CD4-positive, alpha-beta T cell treated with Interleukin-17A for 4 hours (primary cell): ENCODE data around the gene TOE1.
A peak's percentile ranks its signal among the peaks of the same experiment; 100 is the strongest.
"Not testable (repeated sequence)": the region's sequence is repeated elsewhere in the genome, so short reads cannot be mapped to it uniquely, and the experiment has no call there.

Source experiments
- DNase-seq: peaks from one replicate; pipeline ENCODE4 v3.0.0-alpha.2; 2020; ENCODE audit warnings: mixed read lengths

Gene TOE1

DNA sequence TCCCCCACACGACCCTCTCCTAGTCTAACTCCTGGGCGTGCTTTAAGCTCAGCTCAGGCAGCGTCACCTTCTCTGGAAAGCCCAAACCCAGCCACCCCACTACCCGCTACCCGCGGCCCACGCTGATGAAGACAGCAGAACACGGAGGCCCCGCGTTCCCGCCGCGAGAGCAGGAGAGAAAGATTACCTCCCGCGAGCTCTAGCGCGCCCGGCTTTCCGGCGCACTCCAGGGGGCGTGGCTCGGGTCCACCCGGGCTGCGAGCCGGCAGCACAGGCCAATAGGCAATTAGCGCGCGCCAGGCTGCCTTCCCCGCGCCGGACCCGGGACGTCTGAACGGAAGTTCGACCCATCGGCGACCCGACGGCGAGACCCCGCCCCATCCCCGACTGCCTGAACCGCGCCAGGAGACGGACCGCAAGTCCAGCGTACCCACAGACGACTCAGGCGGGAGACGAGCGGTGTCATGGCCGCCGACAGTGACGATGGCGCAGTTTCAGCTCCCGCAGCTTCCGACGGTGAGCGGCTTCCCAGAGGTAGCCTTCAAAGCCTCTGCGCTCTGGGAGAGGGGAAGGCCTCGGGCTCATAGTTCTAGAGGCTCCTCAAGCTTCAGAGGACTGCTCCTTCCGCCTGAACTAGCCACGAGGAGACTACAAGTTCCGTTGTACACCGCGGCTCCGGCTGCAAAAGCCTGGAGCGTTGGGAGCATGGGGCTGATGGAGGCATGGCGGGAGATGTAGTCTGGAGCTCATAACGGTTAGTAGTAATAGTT is at the start of gene TOE1, which contains the start of gene MUTYH:
TOE1 (plus strand) TSS at position 382 of the 770 bp plus-strand sequence; CDS start at position 465, 83 bp downstream.
MUTYH (minus strand) TSS at position 652 of the 770 bp plus-strand sequence. CDS start 5,935 bp downstream, outside the sequence.
- peak; percentile 93 for DNase-seq

DNA sequence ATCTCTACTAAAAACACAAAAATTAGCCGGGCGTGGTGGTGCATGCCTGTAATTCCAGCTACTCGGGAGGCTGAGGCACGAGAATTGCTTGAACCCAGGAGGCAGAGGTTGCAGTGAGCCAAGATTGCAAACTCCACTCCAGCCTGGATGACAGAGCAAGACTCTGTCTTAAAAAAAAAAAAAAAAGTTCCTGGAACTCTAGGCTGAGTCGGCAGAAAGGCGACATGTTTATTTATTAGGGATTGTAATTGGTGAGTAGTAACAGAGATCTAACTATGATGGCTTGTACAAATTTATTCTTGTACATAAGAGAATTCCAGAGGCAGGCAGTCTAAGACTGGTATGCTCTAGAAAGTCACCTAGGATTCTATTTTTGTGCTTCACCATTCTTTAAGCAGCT is 49.0 kb upstream of the TOE1 start:
- not testable (repeated sequence) for DNase-seq

DNA sequence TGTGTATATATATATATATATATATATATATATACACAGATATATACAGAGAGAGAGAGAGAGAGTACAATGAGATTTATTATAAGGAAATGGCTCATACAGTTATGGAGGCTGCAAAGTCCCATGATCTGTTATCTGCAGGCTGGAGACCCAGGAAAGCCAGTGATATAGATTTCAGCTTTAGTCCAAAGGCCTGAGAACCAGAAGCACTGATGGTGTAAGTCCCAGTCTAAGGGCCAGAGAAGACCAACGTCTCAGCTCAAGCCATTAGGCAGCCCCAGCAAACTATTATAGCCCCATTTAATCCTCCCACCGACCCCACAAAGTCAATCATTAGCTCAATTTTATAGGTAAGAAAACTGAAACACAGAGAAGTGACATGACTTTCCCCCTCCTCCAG is 48.3 kb upstream of the TOE1 start:
- no peak for DNase-seq

DNA sequence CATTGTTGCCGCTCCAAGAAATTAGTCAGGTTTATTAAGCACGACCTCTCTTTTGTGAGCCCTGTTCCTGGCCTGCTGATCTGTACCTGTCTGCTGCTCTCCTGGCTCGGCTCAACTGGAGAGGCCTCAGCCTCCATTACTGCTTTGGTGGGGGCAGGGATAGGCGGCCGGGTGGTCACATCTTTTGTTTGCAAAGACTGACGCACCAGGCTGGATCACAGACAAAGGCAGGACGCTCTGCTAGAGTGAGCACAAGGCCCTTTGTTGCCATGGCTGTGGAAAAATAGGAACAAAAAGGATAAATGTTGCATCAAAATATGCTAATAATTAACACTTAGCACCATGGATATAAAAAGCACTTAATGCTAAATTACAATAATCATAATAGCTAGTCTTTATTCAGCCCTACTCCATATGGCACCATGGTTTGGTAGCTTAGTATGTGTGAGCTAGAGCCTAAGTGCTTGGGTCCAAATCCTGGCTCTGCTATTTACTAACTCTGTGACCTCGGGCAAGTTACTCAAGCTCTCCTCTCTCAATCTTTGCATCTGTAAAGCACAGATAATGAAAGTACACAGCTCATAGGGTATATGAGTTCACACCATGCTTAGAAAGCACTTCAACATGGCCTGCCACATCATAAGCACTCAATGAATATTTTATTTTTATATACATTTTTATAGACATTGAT is 42.2 kb upstream of the TOE1 start:
- no peak for DNase-seq

DNA sequence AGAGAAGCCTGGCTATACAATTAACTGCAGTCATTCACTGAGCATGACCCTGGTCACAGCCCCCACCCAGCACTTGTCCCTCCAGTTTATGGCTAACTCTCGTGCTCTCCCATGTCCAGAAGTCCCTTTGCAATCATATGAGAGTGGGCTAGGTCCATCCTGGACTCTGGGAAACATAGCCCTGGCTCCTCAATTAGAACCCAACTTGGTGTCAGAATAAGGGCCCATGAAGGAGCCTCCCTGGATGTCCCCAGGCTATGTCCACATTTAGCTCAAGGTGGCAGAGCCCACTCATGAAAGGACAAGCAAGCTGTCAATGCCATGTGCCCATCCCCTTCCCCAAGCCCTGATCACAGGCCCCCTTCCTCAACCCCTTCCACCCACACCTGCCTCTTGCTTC is 40.7 kb upstream of the TOE1 start:
- DNase-seq: no peak

DNA sequence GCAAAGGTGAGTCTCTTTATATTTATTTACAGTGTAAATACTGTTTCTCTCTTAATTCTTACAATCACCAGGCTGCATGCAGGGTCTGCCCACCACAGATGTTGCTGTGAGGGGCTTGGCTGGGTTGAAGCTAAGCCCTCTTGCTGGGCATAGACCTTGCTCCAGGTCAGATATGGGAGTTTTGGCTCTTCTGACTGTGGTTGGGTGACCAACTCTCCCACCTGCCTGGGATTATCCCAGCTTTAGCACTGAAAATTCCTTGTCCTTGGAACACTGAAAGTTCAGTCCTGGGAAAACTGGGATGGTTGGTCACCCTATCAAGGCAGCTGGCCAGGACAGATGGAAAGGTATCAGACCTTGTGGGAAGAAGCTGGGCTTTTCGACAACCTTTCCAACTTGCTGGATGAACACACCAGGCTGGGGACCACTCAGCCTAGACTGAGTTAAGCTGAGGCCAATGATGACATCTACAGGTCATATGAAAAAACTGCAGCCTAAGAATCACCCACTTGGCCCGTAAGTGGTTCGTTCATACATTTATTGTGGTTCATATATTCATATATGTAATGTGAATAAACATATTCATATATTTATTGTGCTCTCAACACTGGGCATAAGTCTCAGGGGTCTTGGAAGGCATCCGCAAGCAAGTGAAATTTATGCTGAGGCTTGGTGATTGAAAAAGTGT is 39.8 kb upstream of the TOE1 start:
- DNase-seq: peak; percentile 51

DNA sequence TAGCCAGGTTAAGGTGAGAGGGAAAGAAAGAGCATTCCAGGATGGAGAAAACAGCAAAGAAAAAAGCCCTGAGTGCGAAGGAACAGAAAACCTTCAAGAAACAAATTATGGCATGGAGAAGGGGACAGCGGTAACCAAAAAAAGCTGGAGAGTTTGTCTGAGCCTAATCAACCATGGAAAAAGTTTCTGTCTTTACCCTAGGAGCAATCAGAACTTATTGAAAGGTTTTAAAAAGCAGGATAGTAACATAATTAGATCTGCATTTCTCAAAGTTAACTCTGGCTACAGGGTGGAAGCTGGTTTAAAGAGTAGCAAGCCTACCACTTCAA is 39.3 kb upstream of the TOE1 start:
- no peak for DNase-seq

DNA sequence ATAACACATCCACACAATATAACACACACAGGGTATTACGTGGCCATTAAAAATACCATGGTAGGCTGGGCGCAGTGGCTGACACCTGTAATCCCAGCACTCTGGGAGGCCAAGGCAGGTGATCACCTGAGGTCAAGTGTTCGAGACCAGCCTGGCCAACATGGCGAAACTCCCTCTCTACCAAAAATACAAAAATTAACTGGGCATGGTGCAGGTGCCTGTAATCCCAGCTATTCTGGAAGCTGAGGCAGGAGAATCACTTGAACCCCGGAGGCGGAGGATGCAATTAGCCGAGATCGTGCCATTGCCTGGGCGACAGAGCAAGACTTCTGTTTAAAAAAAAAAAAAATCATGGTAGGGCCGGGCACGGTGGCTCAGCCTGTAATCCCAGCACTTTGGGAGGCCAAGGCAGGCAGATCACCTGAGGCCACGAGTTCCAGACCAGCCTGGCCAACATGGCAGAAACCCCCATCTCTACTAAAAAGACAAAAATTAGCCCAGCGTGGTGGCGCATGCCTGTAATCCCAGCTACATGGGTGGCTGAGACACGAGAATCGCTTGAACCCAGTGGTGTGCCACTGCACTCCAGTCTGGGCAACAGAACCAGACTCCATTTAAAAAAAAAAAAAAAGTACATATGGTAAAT is 37.3 kb upstream of the TOE1 start:
- no peak for DNase-seq

DNA sequence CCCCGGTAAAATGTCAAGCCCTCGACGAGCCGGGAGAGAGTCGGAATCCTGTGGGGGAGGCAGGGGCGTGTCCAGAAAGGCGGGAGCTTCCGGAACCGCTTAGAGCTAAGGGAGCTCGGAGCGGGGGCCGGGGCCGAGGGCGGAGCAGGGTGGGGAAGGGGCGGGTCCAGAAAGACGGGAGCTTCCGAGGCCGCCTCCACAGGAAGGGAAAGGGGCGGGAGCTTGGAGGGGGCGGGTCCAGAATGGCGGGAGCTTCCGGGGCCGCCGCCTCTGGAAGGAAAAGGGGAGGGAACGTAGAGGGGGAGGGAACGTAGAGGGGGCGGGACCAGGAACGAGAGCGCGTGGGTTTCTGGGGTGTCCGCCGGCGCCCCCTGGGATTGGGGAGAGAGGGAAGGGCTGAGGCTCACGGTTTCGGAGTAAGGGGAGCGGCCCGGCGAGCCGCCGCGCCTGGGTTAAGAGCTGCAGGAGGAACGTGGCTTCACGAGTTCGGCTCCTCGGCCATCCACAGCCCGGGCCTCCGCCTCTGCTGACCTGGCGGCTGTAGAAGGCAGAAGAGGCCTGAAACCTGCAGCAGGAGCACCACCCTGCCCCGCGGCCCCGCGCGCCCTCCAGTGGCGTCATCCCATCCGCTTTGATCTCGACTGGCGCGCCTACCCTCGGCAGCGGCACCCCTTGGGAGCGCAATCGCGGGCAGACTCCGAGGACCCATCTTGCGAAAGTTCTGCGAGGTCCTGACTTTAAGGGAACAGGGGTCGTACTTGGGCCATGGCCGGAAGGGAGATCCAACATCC is 36.3 kb upstream of the TOE1 start:
- peak; percentile 100 for DNase-seq

DNA sequence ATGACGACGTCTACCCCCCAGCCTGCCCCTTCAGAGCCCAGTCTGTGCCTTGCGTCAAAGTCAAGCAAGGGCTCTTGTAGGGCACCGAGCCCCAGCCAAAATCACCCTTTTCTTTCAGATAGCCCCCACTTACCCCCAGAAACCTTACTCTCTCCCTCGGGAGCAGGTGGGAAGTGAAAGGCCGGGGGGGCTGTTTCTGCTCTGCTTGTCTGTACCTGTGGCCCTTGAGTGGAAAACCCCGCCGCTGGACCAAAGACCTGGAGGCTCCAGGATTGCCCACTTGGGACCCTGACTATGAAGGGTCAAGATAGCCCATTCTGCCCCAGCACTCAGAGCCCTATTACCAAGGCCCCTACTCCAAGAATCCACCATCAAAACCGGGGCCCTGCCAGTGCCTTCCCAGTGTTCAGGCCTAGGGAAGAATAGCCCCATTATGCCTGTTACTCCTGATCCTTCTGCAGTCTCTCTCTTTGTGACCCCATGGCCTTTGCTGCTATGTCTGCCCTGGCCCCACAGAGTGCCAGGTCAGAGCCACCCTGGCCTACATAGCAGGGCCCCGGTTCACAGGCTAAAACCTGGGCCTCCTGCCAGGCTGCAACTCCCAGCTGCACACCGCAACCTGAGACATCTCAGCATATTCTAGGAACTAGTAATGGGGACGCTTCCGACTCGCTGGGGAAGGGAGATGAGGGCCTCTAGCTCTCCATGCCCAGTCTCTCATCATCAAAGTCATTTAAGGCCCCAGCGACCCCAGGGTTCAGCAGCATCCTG is 35.5 kb upstream of the TOE1 start:
- DNase-seq: no peak

DNA sequence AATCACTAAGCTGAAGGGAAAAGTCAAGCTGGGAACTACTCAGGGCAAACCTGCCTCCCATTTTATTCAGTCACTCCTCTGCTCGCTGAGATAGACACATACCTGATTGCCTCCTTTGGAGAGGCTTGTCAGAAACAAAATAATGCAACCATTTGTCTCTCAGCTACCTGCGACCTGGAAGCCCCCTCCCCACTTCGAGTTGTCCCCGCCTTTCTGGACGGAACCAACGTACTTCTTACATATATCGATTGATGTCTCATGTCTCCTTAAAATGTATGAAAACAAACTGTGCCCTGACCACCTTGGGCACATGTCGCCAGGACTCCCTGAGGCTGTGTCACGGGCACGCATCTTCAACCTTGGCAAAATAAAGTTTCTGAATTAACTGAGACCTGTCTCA is 34.7 kb upstream of the TOE1 start:
- DNase-seq: no peak

DNA sequence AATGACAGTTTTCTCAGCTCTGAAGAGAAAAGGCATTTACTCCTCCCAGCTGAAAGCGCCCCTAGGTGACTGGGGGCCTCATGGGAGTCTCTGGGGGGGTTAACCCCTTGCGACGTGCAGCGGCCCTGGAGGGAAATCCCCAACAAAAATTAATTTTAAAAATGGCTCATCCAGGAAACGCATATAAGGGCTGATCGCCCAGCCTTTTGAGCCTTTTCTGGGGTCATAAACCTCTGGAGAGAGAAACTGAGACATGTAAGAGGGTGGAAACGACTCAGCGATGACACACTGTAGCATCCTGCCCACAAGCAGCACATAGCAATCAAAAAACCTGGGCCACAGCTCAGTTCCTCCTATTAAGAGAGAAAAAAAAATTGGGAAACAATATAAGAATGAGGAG is 33.7 kb upstream of the TOE1 start:
- no peak for DNase-seq

DNA sequence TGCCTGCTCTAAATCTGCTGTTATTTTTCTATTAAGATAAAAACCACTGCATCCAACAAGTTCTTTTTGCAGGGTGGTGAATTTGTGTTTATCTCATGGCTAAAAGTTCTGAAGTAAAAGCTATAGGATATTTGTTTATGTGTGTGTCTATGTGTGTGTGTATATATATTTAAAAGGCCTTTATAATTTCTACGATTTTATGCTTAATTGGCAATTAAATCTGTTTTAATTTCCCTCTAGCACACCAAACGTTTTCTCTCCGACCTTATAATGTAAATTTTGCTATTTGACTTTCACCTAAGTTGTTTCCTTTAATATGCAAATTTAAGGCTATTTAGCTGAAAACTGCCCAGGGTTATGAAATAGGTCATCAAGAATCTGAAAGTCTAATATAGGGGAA is 33.1 kb upstream of the TOE1 start:
- DNase-seq: no peak

DNA sequence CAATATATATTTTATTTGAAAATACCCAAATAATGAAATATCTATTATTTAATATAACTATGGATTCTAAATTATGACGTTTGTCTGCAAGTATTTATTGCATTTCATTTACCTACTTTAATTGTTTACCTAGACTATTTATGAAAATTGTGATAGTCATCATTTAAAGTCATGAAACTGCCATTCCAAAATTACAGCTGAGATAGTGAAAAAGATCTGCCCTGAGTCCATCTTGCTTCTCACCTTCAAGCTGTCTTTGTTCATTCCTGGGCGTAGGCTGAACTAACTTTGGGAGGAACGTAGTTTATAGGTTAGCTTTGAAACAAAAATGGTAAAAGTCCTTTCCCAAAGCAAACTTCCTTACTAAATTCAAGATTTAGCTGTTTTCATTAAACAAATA is 25.7 kb upstream of the TOE1 start:
- no peak for DNase-seq

DNA sequence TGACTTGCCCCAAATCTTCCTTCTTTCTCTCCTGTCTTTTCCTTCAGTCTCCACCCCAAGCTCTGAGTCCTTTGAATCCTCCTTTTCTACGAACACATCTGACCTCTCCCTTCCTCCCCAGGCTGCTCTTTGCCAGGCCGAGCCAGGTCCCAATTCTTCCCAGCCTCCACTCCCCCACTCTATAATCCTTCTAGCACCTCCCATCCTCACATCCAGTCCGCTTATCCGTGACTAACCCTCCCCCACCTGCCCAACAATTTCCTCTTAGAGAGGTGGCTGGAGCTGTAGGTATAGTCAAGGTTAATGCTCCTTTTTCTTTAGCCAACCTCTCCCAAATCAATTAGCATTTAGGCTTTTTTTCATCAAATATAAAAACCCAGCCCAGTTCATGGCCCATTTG is 22.8 kb upstream of the TOE1 start:
- DNase-seq: no peak

DNA sequence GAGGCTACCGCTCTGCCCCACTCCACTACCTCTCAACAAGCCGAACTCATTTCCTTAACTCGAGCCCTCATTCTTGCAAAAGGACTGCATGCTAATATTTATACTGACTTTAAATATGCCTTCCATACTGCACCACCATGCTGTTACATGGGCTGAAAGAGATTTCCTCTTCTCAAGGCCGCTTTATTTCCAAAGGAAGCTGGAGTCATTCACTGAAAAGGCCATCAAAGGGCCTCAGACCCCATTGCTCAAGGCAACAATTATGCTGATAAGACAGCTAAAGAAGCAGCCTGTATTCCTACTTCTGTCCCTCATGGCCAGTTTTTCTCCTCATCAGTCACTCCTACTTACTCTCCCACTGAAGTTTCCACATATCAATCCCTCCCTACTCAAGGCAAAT is 20.2 kb upstream of the TOE1 start:
- DNase-seq: no peak

DNA sequence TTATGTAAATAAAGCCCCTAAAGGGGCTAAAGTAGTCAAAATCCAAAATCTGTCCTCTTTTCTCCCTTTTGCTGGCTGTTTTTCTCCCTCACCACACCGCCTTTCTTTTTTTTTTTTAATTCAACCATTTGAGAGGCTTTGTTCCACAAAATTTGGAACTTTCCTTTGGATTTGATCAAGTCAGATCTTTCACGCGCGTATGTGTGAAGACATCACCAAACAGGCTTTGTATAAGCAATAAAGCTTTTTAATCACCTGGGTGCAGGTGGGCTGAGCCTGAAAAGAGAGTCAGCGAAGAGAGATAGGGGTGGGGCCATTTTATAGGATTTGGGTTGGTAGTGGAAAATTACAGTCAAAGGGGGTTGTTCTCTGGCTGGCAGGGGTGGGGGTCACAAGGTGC is 18.5 kb upstream of the TOE1 start:
- no peak for DNase-seq

DNA sequence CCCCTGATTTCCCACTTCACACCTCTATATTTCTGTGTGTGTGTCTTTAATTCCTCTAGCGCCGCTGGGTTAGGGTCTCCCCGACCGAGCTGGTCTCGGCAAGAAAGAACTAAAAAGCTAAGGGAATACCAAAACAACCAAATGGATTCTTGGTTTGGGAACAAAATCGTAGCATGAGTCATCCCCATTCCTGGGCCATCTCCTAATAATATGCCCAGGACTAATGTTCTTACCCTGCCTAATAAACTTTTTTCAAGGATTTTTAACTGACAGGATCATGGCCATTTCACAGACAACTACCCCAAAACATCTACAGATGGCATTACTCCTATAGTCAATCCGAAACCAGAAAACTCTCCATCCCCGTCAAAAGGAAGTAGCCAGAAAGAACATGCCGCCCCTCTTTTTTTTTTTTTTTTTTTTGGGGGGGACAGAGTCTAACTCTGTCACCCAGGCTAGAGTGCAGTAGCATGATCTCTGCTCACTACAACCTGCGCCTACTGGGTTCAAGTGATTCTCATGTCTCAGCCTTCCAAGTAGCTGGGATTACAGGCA is 17.4 kb upstream of the TOE1 start:
- no peak for DNase-seq

DNA sequence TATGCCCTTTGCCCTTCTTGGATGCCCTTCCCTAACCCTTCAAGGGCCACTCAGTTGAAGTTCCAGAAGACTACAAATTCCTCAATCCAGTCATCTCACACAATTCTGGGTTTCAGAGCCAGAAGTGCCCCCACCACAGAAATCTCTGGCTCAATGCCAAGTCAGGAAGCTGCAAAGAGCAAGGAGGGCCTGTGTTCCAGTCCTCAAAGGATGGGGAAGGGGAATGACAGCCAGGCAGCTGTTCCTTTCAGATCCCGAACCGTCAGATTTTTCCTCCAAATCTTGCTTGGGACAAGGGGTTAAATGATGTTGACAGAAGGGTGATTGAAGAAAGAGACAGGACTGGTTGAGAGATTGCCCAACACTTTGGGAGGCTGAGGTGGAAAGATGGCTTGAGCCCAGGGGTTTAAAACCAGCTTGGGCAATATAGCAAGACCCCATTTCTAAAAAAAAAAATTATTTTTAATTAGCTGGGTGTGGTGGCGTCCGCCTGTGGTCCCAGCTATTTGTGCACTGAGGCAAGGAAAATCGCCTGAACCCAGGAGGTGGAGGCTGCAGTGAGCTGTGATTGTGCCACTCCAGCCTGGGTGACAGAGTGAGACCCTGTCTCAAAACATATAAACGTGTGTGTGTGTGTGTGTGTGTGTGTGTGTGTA is 14.0 kb upstream of the TOE1 start:
- DNase-seq: no peak

DNA sequence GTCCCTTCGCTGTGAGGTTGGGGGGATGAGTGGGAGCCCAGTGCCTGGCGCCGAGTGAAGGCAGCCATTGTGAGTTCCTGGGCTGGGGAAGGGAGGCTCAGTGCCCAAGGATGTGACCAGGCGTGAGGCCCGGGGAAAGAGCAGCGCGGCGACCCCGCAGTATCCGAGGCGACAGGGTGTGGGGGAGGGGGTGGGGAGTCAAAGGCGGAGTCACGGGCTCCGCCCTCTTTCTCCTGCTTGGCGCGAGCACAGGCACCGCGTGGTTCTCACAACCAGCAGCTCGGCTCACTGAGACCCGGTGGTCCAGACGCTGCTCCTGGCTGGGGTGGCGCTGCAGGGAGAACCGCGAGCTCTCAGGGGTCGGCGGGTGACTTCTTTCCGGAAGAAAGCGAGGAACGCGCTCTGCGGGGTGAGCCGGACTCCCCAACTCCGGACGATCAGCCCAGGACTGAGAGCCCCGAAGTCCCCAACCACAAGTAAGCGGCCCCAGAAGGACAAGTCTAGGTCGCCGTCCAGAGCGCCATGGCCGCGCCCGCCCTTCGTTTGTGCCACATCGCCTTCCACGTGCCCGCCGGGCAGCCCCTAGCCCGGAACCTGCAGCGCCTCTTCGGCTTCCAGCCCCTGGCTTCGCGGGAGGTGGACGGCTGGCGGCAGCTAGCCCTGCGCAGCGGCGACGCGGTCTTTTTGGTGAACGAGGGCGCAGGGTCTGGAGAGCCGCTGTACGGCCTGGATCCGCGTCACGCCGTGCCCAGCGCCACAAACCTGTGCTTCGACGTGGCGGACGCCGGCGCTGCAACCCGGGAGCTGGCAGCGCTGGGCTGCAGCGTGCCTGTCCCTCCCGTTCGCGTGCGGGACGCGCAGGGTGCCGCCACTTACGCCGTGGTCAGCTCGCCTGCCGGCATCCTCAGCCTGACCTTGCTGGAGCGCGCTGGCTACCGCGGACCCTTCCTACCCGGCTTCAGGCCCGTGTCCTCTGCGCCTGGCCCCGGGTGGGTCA is 13.0 kb upstream of the TOE1 start, which contains the start of gene HPDL:
HPDL (plus strand) TSS at position 269 of the 997 bp plus-strand sequence; CDS start at position 523, 254 bp downstream.
- peak; percentile 78 for DNase-seq
